Heart left ventricle (tissue), 16 donors: ENCODE results near the gene CPT1A. TPM values are rescaled to one million over a fixed set of nuclear protein-coding genes. Genes with fewer than 3 reads are reported as not detected.
"Not testable (repeated sequence)": the region's sequence is repeated elsewhere in the genome, so short reads cannot be mapped to it uniquely, and the experiment has no call there.

ENCODE experiments used
- ATAC-seq, 4 donors: fragments of 200-7000 bp; cut with Tn5 transposase; one replicate each; pipeline ENCODE4 v1.9.1; 2020 to 2022; ENCODE audit warnings: moderate library complexity in 4 of 4, mild to moderate bottlenecking in 3 of 4, moderate number of reproducible peaks in 1 of 4
- DNase-seq, 5 donors: peaks; one replicate each; pipeline ENCODE4 v3.0.0-alpha.2; 2020
- H3K27ac ChIP-seq, 12 donors: fragments of 200-600 bp; sonication (generic) in 4 of 12; one replicate each; pipeline versions ENCODE4 v1.5.0 to v1.8.0; 2016 to 2022; ENCODE audit warnings: mild to moderate bottlenecking in 2 of 12
- H3K27me3 ChIP-seq, 9 donors: fragments of 200-600 bp; sonication (generic) in 2 of 9; one replicate each; pipeline versions ENCODE4 v1.5.1 to v1.8.0; 2016 to 2022; ENCODE audit warnings: mild to moderate bottlenecking in 3 of 9
- H3K36me3 ChIP-seq, 9 donors: fragments of 200-600 bp; sonication (generic) in 2 of 9; one replicate each; pipeline versions ENCODE4 v1.5.0 to v1.8.0; 2018 to 2022; ENCODE audit warnings: mild to moderate bottlenecking in 2 of 9
- H3K4me1 ChIP-seq, 12 donors: fragments of 200-600 bp; sonication (generic) in 4 of 12; one replicate each; pipeline versions ENCODE4 v1.5.0 to v1.8.0; 2016 to 2022; ENCODE audit warnings: mild to moderate bottlenecking in 3 of 12
- H3K4me3 ChIP-seq, 12 donors: fragments of 200-600 bp; sonication (generic) in 4 of 12; one replicate each; pipeline versions ENCODE4 v1.5.0 to v1.8.0; 2017 to 2022; ENCODE audit warnings: mild to moderate bottlenecking in 9 of 12, moderate library complexity in 4 of 12
- H3K9me3 ChIP-seq, 12 donors: fragments of 200-600 bp; sonication (generic) in 4 of 12; one replicate each; pipeline versions ENCODE4 v1.5.0 to v1.8.0; 2016 to 2022; ENCODE audit warnings: mild to moderate bottlenecking in 1 of 12
- CTCF ChIP-seq, 12 donors: fragments of 200-600 bp; sonication (generic) in 4 of 12; IDR thresholded peaks; one replicate each; pipeline versions ENCODE4 v1.5.0 to v1.8.0; 2018 to 2022; ENCODE audit warnings: antibody characterized with exemption in 12 of 12, mild to moderate bottlenecking in 5 of 12
- POLR2A ChIP-seq, 2 donors: fragments of 450-650 bp; IDR thresholded peaks; one replicate each; pipeline ENCODE4 v1.6.1; 2017; ENCODE audit warnings: antibody characterized with exemption in 2 of 2, mild to moderate bottlenecking in 2 of 2, moderate library complexity in 2 of 2
- WGBS, 4 donors: extraction: QIAGEN DNeasy Blood & Tissue Kit in 2 of 4; methylation state at CpG; one replicate each; pipeline versions ENCODE4 v1.1.5 to v1.1.7; 2013 to 2018; 5-methylcytosine and 5-hydroxymethylcytosine counted together
- intact Hi-C, 10 donors: fragments of 100-400 bp; cut with DNase I; formaldehyde crosslinking; loops; one replicate each; pipeline versions ENCODE4 v1.11.1 to v1.14.2; 2022
- polyA plus RNA-seq, 2 donors: library from polyadenylated mRNA; stranded (reverse); fragments of 200-250 nt; gene quantifications; one replicate each; pipeline ENCODE4 v1.2.3, GENCODE V29; 2013
- total RNA-seq, 9 donors: library from RNA; depleted of rRNA in 2 of 9; stranded (reverse); fragments of >200 nt in 2 of 9; fragmentation: NEBNext Ultra II Directional in 3 of 9; extraction: Animal tissue kit (Norgen Biotek cat#: 25700) in 3 of 9; gene quantifications; one replicate each; pipeline versions ENCODE4 v1.1.0 to v1.2.4, GENCODE V29; 2016 to 2023
- donor health status: ischemic (EF 13 %, LVEDD 7.1; RV severe dilation, severe dysfunction).
- donor health status: healthy with polysubstance abuse.
- donor health status: DM: no; HTN: yes; CAD: no.
- donor health status: DM: no; HTN: no; CAD: no.
- donor health status: ischemic (EF 25% LVEDD 6.9; RV normal size, moderate dysfunction).
- donor health status: ischemic (EF 25% LVEDD 5.7; RV mildly dilated, moderate dysfunction).
- donor health status: healthy.
- donor health status: DM: yes; HTN: yes; CAD: no.
- donor health status: ischemic (EF 35%, LVEDD 5.7; RV mildly dilated, moderate dysfunction).
- donor health status: nonischemic (EF 11% LVEDD 7.7; RV severe dilation, severe dysfunction).
- donor health status: DM: yes; HTN: yes; CAD: no.
- donor health status: PGD.
- donor health status: ischemic (EF 29% LVEDD 5.4; RV normal size, mild dysfunction).
- donor health status: nonischemic (EF 23%, LVEDD 6.1; RV moderate dilation, normal function).

Gene CPT1A
- total and polyA plus RNA-seq, 11 donors: 20.9 to 116 (median 51.6) TPM

- no peak for ATAC-seq
These were observed 15.4 kb upstream of the CPT1A start for GRCh38 chr11:68857037-68857586.

GRCh38 chr11:68856425-68857030 is 14.8 kb upstream of the CPT1A start:
- Histone ChIP-seq H3K27ac (peak overlapping the region in 5 of 12 donors; percentile 40 to 77 (median 68)), H3K4me1 (peaks cover 0 to 24% (median 9%) of the 10 kb centered on the region in 12 donors), H3K27me3 (peaks cover 0 to 10% (median 0%) of the 10 kb centered on the region in 9 donors)
- DNase-seq: peak in 1 of 5 donors; percentile 12
- 82 to 93% (median 89%) methylated on average over 21 of the region's 21 CpGs for WGBS, 4 donors
- intact Hi-C loops: loop anchor here in 2 of 10 donors (10.0 kb wide), 2 partner anchors 242 to 252 kb away; no protein-coding TSS in a partner anchor
- H3K36me3 ChIP-seq, H3K9me3 ChIP-seq, H3K4me3 ChIP-seq, ATAC-seq: not testable (repeated sequence)

More at GRCh38 chr11:68857037-68857586, 15.4 kb upstream of the CPT1A start:
- 88 to 95% (median 95%) methylated on average over 8 of the region's 8 CpGs for WGBS, 4 donors
- TF ChIP-seq POLR2A (IDR thresholded peaks at IDR 0.05) (no peak), CTCF (IDR thresholded peaks at IDR 0.05) (no peak)
- peaks cover 0 to 10% (median 0%) of the 10 kb centered on the region in 9 donors for H3K27me3 ChIP-seq
- peak overlapping the region in 1 of 12 donors; percentile 69 for H3K27ac ChIP-seq
- no peaks in the 10 kb centered on the region for H3K36me3 ChIP-seq
- no peak for DNase-seq
- peaks cover 0 to 24% (median 9%) of the 10 kb centered on the region in 12 donors for H3K4me1 ChIP-seq
- H3K4me3 ChIP-seq: no peak overlapping the region
- intact Hi-C loops: loop anchor here in 2 of 10 donors (10.0 kb wide), 2 partner anchors 242 to 252 kb away; no protein-coding TSS in a partner anchor
- H3K9me3 ChIP-seq: no peaks in the 10 kb centered on the region

- DNase-seq (peak; percentile 59 to 92 (median 68)), ATAC-seq (peak; percentile 43 to 83 (median 81))
- Histone ChIP-seq H3K27me3 (peaks cover 0 to 10% (median 0%) of the 10 kb centered on the region in 9 donors), H3K4me3 (peak overlapping the region; percentile 41 to 66 (median 58)), H3K36me3 (no peaks in the 10 kb centered on the region), H3K9me3 (no peaks in the 10 kb centered on the region), H3K4me1 (peaks cover 0 to 24% (median 9%) of the 10 kb centered on the region in 12 donors), H3K27ac (peak overlapping the region in 11 of 12 donors; percentile 40 to 77 (median 68))
- intact Hi-C loops: loop anchor here in 2 of 10 donors (10.0 kb wide), 2 partner anchors 241 to 251 kb away; no protein-coding TSS in a partner anchor
- TF ChIP-seq POLR2A (IDR thresholded peaks at IDR 0.05): peak in 1 of 2 donors; percentile 39
- TF ChIP-seq CTCF (IDR thresholded peaks at IDR 0.05): peak in 5 of 12 donors; percentile 14 to 65 (median 53)
- WGBS, 4 donors: 5 to 8% (median 6%) methylated on average over 50 to 62 of the region's 62 CpGs
These were observed 13.7 kb upstream of the CPT1A start for GRCh38 chr11:68855205-68855981.

- intact Hi-C loops: loop anchor here in 2 of 10 donors (10.0 kb wide), 2 partner anchors 240 to 250 kb away; no protein-coding TSS in a partner anchor
- peak overlapping the region in 11 of 12 donors; percentile 41 to 66 (median 60) for H3K4me3 ChIP-seq
- TF ChIP-seq POLR2A (IDR thresholded peaks at IDR 0.05) (no peak), CTCF (IDR thresholded peaks at IDR 0.05) (no peak)
- DNase-seq (no peak), ATAC-seq (no peak)
- WGBS, 4 donors: 22 to 35% (median 32%) methylated on average over 36 to 42 of the region's 42 CpGs
- H3K9me3 ChIP-seq: no peaks in the 10 kb centered on the region
- H3K36me3 ChIP-seq: no peaks in the 10 kb centered on the region
- peaks cover 0 to 10% (median 0%) of the 10 kb centered on the region in 9 donors for H3K27me3 ChIP-seq
- H3K4me1 ChIP-seq: peaks cover 0 to 24% (median 9%) of the 10 kb centered on the region in 12 donors
- no peak overlapping the region for H3K27ac ChIP-seq
These were observed 12.7 kb upstream of the CPT1A start for GRCh38 chr11:68854273-68854958.
